ENCODE results near the gene DISP1.

DNA sequence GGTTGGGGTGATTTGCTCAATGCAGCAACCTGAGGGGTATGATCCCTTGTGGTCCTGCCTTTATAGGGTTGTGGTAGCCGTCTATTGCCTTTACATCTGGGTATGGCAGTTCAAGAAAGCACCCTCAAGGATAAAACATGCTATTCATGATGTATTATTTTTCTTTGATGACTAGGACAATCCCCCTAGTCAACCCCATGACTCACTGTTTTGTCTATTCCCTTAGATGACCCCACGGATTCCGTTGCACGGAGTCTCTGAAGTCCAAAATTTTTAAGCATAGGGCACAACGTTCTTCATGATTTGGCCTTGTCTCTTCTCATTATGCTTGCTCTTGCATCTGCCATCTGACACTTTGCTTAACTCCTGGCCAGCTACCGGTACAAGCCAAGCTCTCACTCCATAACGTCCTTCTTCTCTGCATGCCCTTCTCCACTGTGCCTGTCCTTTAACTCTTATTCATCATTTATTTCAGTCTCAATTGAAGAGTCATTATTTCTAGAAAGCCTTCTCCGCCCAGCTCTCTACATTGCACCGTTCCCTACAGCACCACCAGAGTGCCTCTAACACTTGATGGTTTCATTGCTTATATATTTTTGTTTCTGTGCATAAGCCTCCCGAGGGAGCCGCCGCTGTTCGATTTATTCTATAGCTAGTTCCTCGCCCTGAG, 838 bp upstream of the DISP1 start:
- TF ChIP-seq, protein P1, sequence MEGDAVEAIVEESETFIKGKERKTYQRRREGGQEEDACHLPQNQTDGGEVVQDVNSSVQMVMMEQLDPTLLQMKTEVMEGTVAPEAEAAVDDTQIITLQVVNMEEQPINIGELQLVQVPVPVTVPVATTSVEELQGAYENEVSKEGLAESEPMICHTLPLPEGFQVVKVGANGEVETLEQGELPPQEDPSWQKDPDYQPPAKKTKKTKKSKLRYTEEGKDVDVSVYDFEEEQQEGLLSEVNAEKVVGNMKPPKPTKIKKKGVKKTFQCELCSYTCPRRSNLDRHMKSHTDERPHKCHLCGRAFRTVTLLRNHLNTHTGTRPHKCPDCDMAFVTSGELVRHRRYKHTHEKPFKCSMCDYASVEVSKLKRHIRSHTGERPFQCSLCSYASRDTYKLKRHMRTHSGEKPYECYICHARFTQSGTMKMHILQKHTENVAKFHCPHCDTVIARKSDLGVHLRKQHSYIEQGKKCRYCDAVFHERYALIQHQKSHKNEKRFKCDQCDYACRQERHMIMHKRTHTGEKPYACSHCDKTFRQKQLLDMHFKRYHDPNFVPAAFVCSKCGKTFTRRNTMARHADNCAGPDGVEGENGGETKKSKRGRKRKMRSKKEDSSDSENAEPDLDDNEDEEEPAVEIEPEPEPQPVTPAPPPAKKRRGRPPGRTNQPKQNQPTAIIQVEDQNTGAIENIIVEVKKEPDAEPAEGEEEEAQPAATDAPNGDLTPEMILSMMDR (IDR thresholded peaks at IDR 0.05; ENCODE audit: low read depth, low read length, missing input control) = no peak
- TF ChIP-seq, protein P2, sequence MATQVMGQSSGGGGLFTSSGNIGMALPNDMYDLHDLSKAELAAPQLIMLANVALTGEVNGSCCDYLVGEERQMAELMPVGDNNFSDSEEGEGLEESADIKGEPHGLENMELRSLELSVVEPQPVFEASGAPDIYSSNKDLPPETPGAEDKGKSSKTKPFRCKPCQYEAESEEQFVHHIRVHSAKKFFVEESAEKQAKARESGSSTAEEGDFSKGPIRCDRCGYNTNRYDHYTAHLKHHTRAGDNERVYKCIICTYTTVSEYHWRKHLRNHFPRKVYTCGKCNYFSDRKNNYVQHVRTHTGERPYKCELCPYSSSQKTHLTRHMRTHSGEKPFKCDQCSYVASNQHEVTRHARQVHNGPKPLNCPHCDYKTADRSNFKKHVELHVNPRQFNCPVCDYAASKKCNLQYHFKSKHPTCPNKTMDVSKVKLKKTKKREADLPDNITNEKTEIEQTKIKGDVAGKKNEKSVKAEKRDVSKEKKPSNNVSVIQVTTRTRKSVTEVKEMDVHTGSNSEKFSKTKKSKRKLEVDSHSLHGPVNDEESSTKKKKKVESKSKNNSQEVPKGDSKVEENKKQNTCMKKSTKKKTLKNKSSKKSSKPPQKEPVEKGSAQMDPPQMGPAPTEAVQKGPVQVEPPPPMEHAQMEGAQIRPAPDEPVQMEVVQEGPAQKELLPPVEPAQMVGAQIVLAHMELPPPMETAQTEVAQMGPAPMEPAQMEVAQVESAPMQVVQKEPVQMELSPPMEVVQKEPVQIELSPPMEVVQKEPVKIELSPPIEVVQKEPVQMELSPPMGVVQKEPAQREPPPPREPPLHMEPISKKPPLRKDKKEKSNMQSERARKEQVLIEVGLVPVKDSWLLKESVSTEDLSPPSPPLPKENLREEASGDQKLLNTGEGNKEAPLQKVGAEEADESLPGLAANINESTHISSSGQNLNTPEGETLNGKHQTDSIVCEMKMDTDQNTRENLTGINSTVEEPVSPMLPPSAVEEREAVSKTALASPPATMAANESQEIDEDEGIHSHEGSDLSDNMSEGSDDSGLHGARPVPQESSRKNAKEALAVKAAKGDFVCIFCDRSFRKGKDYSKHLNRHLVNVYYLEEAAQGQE (IDR thresholded peaks at IDR 0.05) = no peak
- no peak for TF ChIP-seq GABPA (IDR thresholded peaks at IDR 0.05 in 1 of 2, conservative IDR thresholded peaks at IDR 0.05 in 1 of 2)
- TF ChIP-seq SP1 (IDR thresholded peaks at IDR 0.05) = no peak
- no peak for TF ChIP-seq TAF1 (conservative IDR thresholded peaks at IDR 0.05)
- no peak for TF ChIP-seq EGR1 (IDR thresholded peaks at IDR 0.05; ENCODE audit: low read depth in 2 of 2)
- no peak for TF ChIP-seq JUND (IDR thresholded peaks at IDR 0.05)
- TF ChIP-seq RAD21 (IDR thresholded peaks at IDR 0.05) = no peak
